HG03108 (cell line): ENCODE measurements around the gene TBC1D9B.

Experiments
- ATAC-seq: cut with Tn5 transposase; IDR thresholded peaks from one replicate; pipeline ENCODE4 v1.9.1; 2021; ENCODE audit warnings: moderate library complexity; ENCODE audit not compliant: unreplicated experiment

TBC1D9B gene

DNA sequence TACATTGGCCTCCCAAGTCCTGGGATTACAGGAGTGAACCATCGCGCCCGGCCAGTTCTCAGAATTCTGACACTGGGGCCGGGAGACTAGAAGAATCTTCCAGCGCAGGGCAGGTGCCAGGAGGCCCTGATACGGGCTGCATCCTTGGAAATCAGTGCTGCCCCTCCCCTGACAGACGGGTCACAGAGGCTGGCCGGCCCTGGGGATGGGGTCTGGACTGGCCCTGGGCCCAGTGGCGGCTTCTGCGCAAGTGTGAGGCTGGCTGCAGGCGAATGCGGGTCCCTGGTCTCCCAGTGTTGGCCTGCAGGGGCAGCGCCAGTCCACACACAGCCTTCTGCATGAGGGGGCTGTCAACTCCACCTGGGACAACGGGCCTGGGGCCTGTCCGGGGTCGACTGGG lies 831 bp upstream of the TBC1D9B start:
- ATAC-seq, result no peak

DNA sequence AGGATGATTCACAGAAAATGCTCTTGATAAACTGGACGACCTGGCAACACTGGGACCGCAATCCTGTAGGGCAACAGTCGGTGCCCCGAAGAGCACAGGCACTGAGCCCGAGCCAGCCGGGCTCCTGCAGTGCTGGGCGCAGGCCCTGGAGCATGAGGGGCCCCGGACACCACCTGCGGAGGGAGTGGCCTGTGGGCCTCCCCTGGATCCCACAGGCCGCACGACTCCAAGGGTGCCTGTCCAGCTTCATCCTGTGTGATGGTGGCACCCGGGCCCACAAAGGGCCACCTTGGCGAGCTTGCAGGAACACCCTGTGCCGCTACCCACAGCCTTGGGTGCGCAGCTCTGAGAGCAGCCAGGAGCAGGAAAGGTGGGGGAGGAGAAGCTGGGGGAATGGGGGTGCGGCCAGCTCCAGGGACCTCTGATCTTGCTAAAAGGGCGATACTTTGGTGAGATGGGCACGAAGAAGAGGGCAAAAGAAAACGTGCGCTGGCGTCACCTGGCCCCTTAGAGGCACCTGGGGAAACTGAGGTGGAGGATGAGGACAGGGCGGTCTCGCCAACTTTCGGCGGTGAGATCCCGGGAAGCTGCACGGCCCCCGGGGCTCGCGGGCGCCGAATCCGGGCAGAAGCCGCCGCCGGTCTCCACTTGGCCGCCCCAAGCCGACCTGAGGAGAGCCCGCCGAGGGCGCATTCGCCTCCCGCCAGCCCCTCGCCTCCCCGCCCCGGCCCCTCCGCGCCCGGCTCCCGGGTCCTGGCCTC lies 722 bp downstream of the TBC1D9B start:
- no peak for ATAC-seq

GRCh38 chr5:179906294-179906794 lies 1.4 kb downstream of the TBC1D9B start:
- ATAC-seq, result no peak

DNA sequence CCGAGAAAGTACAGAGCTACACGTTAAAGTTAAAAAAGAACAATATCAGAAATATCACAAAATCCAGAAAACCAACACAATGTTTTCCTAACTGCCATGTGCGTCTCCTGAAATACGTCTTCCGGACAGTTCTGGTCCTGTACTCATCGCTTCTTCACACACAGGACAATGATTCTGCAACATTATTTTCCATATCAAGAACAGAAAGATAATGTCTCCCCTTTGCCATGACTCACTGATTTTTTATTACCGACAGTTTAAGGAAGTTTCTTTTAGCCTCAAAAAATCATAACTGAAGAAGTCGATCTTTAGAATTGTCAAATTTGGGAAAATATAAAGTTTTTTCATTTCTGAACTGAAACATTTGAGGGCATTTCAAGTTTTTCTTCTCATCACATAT lies 2.5 kb downstream of the TBC1D9B start:
- ATAC-seq, result no peak

- ATAC-seq, result no peak
Measured at GRCh38 chr5:179904463-179905160, 3.1 kb downstream of the TBC1D9B start.

- ATAC-seq, result no peak
Measured at GRCh38 chr5:179902763-179903158, 4.9 kb downstream of the TBC1D9B start.

- ATAC-seq, result no peak
Measured at GRCh38 chr5:179901915-179902762, 5.6 kb downstream of the TBC1D9B start.

- ATAC-seq, result no peak
Measured at GRCh38 chr5:179901462-179901861, 6.2 kb downstream of the TBC1D9B start.

DNA sequence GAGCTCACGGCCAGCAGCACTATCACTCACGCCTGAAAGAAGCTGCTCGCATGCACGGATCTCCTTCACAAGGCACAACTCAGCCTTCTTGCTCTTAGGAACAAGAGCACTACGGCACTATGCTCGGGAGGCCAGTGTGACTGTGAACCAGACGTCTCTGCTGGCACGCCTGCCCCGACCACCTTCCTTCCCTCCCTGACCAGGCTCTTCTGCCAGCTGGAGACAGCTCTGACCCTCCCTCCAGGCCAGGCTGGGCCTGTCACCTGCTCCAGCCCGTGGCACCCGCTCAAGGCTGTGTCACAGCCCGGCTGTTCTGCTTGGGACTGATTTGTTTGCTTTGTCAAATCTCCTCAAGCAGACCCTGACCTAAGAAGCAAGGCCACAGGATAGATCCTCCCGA lies 7.0 kb downstream of the TBC1D9B start:
- no peak for ATAC-seq

- ATAC-seq, result no peak
Measured at GRCh38 chr5:179900206-179900605, 7.5 kb downstream of the TBC1D9B start.

- ATAC-seq, result no peak
Measured at GRCh38 chr5:179895861-179896260, 11.8 kb downstream of the TBC1D9B start.

DNA sequence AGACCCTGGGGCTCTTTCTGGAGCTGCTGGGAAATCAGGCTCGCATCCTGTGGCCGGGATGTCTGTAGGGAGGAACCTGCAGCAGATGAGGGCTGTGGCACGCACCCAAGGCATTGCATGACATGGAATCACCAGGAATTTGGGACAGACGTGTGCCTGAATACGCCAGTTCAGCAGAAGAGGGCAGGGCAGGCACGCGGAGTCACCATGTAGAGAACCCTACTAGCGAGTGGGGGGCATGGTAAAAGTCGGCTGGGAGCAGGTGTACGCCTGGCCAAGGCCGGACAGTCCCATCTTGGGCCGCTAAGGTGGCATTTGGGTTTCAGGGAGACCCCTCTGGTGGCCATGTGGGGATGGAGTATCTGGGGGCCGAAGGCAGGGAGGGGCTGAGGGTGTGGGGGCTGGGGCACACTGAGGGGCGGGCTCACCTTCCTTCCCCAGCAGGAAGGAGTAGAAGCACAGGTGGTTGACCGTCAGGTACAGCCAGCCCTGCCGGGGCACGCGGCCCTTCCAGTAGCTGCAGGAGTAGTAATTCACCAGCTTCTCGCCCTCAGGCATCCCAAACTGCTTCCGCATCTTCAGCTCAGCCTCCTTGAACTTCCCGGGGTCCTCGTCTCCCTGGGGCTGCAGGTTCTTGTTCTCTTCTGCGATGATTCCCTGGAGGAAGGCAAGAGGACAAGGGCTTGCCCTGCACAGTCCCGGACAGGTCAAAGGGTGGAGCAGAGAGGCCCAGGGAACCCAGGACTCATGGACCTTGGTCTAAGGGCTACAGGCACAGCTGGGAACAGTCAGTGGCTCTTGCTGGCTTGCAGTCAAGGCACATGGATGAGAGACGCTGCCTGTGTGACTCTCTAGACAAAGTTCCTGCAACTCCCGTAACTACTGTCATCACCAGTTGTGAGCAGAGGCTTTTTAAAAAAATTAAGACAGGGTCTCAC lies 13.5 kb downstream of the TBC1D9B start:
- no peak for ATAC-seq

GRCh38 chr5:179893076-179893957 lies 14.4 kb downstream of the TBC1D9B start:
- no peak for ATAC-seq

DNA sequence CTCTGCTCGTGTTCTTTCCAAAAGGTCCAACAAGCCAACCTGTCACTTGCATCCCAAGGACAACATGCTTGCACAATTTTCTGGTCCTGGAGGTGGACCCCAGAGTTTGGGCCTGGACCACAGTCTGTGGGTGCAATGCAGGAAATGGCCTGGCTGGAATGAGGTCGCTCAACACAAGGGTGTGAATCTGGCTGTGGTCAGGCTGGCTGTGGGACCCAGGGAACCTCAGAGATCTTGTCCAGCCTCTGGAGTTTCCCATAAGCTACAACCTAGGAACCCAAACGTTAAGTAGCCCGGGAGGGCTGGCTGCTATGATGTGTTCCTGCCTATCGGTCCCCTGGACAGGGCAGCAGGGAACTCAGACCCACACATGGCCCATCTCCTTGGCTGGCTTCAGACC lies 15.4 kb downstream of the TBC1D9B start:
- no peak for ATAC-seq

DNA sequence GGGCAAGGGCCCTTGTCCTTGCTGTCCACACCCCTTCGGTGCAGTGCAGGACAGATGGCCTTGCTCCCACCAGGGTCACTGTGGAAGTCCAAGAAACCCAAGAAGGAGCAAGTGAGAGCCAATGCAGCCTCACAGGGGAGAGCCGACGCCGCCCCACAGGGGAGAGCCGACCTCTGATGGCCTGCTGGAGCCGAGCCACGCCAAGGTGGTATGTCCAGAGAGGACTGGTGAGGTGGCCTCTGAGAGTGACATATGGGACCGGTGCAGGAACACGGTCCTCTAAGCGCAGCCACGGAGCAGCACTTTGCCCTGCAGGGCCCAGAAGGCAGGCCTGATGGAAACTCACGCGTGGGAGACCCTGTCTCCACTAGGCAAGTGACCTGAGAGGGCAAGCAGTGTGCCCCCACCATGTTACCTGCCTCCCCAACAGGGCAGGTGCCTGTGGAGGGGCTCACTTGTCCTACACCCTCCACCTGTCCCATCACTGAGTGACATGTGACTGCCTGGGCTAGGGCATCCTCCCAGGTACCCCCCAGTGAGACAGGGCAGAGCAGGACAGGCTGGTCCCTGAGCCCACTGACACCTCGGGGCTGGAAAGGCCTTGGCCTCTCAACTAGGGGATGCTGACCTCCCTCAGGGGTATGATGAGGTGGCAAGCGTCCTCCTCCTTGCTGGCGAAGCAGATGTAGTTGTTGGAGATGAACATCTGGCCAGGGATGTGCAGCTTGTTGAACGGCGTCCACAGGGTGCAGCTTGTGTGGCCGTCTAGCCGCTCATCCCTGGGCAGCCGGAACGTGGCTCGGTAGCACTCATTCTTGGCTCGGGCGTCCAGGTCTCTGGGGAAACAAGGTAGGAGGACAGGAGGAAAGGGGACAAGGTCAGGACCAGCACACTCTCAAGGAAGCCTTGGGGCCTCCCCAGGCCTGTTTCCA lies 16.7 kb downstream of the TBC1D9B start:
- no peak for ATAC-seq

DNA sequence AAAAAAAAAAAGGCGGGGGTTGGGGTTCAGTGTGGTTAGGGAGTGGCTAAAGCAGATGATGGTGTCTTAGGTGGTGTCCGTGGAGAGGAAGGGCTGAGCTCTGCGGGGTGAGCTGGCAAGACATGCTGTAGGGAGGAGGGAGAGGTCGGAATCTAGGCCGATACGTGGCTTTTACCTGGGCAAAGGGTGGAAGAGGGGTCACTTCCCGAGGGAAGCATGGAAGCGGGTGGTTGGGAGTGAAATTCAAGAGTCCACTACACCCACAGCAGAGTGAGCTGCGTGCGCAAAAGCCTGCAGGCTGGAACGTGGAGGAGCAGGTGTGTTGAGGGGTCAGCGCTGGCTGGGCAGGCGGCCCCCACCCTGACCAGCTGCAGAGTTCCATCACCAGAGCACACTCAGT lies 17.8 kb downstream of the TBC1D9B start:
- no peak for ATAC-seq

GRCh38 chr5:179887802-179888201 lies 19.9 kb downstream of the TBC1D9B start:
- no peak for ATAC-seq

- ATAC-seq, result no peak
Measured at GRCh38 chr5:179887095-179887494, 20.6 kb downstream of the TBC1D9B start.
